H9 (cell line): ENCODE data around the gene ADGRB3. TPM values are rescaled to one million over a fixed set of nuclear protein-coding genes. Genes with fewer than 3 reads are reported as not detected.

Experiments
- DNase-seq: peaks from one replicate; pipeline ENCODE4 v3.0.0-alpha.2; 2017
- H2AFZ ChIP-seq: one replicate; pipeline ENCODE4 v1.6.1; 2013; ENCODE audit warnings: mild to moderate bottlenecking, low read length, control low read depth, moderate library complexity
- H2AK5ac ChIP-seq: 2 replicates; pipeline ENCODE4 v1.6.1; 2013; ENCODE audit warnings: low read length, control low read depth, mixed read lengths; ENCODE audit not compliant: insufficient read length
- H2BK120ac ChIP-seq: one replicate; pipeline ENCODE4 v1.6.1; 2013; ENCODE audit warnings: low read depth, mild to moderate bottlenecking, low read length, control low read depth, inconsistent platforms; ENCODE audit not compliant: poor library complexity, severe bottlenecking
- H2BK12ac ChIP-seq: 2 replicates; pipeline ENCODE4 v1.6.1; 2013; ENCODE audit warnings: low read length, control low read depth, mixed read lengths, low read depth; ENCODE audit not compliant: insufficient read length
- H2BK15ac ChIP-seq: 2 replicates; pipeline ENCODE4 v1.6.1; 2013; ENCODE audit warnings: low read depth, low read length, control low read depth
- H2BK20ac ChIP-seq: one replicate; pipeline ENCODE4 v1.6.1; 2013; ENCODE audit warnings: low read depth, mild to moderate bottlenecking, low read length, control low read depth, inconsistent platforms; ENCODE audit not compliant: poor library complexity, severe bottlenecking
- H2BK5ac ChIP-seq: 2 replicates; pipeline ENCODE4 v1.6.1; 2013; ENCODE audit warnings: low read length, control low read depth, mixed read lengths; ENCODE audit not compliant: insufficient read length
- H3K14ac ChIP-seq: 2 replicates; pipeline ENCODE4 v1.6.1; 2013; ENCODE audit warnings: low read length, control low read depth; ENCODE audit not compliant: insufficient read depth
- H3K18ac ChIP-seq: 2 replicates; pipeline ENCODE4 v1.6.1; 2013; ENCODE audit warnings: low read depth, mild to moderate bottlenecking, mixed read lengths, low read length, control low read depth; ENCODE audit not compliant: insufficient read length
- H3K23ac ChIP-seq: 2 replicates; pipeline ENCODE4 v1.6.1; 2013; ENCODE audit warnings: low read length, control low read depth, mixed read lengths, low read depth; ENCODE audit not compliant: insufficient read length
- H3K23me2 ChIP-seq: 2 replicates; pipeline ENCODE4 v1.6.1; 2013; ENCODE audit warnings: low read depth, mild to moderate bottlenecking, mixed read lengths, low read length, control low read depth; ENCODE audit not compliant: insufficient read length, poor library complexity, severe bottlenecking
- H3K27ac ChIP-seq: 2 replicates; pipeline ENCODE4 v1.5.1; 2013; ENCODE audit warnings: low read length, control low read depth, mixed read lengths, low read depth; ENCODE audit not compliant: insufficient read length
- H3K27me3 ChIP-seq: 2 replicates; pipeline ENCODE4 v1.6.1; 2013; ENCODE audit warnings: low read length, control low read depth, inconsistent platforms; ENCODE audit not compliant: insufficient read depth
- H3K4ac ChIP-seq: 2 replicates; pipeline ENCODE4 v1.6.1; 2013; ENCODE audit warnings: low read depth, mild to moderate bottlenecking, control low read depth, inconsistent platforms, low read length, moderate library complexity
- H3K4me1 ChIP-seq: 2 replicates; pipeline ENCODE4 v1.6.1; 2013; ENCODE audit warnings: low read length, control low read depth, inconsistent platforms; ENCODE audit not compliant: insufficient read depth
- H3K4me2 ChIP-seq: 2 replicates; pipeline ENCODE4 v1.6.1; 2013; ENCODE audit warnings: low read length, control low read depth, mixed read lengths; ENCODE audit not compliant: insufficient read length, insufficient read depth
- H3K56ac ChIP-seq: 2 replicates; pipeline ENCODE4 v1.6.1; 2013; ENCODE audit warnings: low read depth, mild to moderate bottlenecking, mixed read lengths, low read length, control low read depth; ENCODE audit not compliant: insufficient read length
- H3K79me1 ChIP-seq: 2 replicates; pipeline ENCODE4 v1.6.1; 2013; ENCODE audit warnings: low read depth, mild to moderate bottlenecking, moderate library complexity, low read length, control low read depth, inconsistent platforms; ENCODE audit not compliant: insufficient read depth, poor library complexity, severe bottlenecking
- H3K79me2 ChIP-seq: 2 replicates; pipeline ENCODE4 v1.6.1; 2013; ENCODE audit warnings: low read length, control low read depth, inconsistent platforms; ENCODE audit not compliant: insufficient read depth
- H3K9ac ChIP-seq: 2 replicates; pipeline ENCODE4 v1.6.1; 2013; ENCODE audit warnings: low read length, control low read depth, mixed read lengths; ENCODE audit not compliant: insufficient read length; ENCODE audit errors: extremely low read depth
- H3K9me3 ChIP-seq: one replicate; pipeline ENCODE4 v1.6.1; 2013; ENCODE audit warnings: low read depth, low read length, inconsistent platforms; ENCODE audit not compliant: control insufficient read depth
- H3T11ph ChIP-seq: one replicate; pipeline ENCODE4 v1.6.1; 2013; ENCODE audit warnings: mild to moderate bottlenecking, low read length, control low read depth, inconsistent platforms
- H4K20me1 ChIP-seq: one replicate; pipeline ENCODE4 v1.6.1; 2013; ENCODE audit not compliant: control insufficient read depth, insufficient read length, insufficient read depth
- H4K5ac ChIP-seq: 2 replicates; pipeline ENCODE4 v1.6.1; 2013; ENCODE audit warnings: low read depth, mild to moderate bottlenecking, mixed read lengths, low read length, control low read depth; ENCODE audit not compliant: insufficient read length
- H4K8ac ChIP-seq: replicated peaks from 2 replicates; pipeline ENCODE4 v1.6.1; 2013; ENCODE audit warnings: low read length, control low read depth, mixed read lengths, low read depth; ENCODE audit not compliant: insufficient read length
- H4K91ac ChIP-seq: 2 replicates; pipeline ENCODE4 v1.6.1; 2013; ENCODE audit warnings: low read depth, mild to moderate bottlenecking, moderate library complexity, mixed read lengths, low read length, control low read depth; ENCODE audit not compliant: insufficient read length
- H3K27ac Mint-ChIP-seq, 3 experiments: 2 replicates in 2 of 3; 3 replicates in 1 of 3; pipeline ENCODE4 v1.8.0; 2020 to 2021; ENCODE audit warnings: mixed read lengths in 3 of 3, mild to moderate bottlenecking in 1 of 3, moderate library complexity in 1 of 3
- H3K27me3 Mint-ChIP-seq: 2 replicates; pipeline ENCODE4 v1.8.0; 2021; ENCODE audit warnings: low read depth, mild to moderate bottlenecking, moderate library complexity, mixed read lengths
- H3K36me3 Mint-ChIP-seq, 3 experiments: 2 replicates in 2 of 3; 3 replicates in 1 of 3; pipeline ENCODE4 v1.8.0; 2020 to 2021; ENCODE audit warnings: low read depth in 3 of 3, mixed read lengths in 3 of 3; ENCODE audit not compliant: insufficient read depth in 1 of 3
- H3K4me1 Mint-ChIP-seq, 2 experiments: 2 replicates each; pipeline ENCODE4 v1.8.0; 2020; ENCODE audit warnings: mixed read lengths in 2 of 2
- H3K4me3 Mint-ChIP-seq, 2 experiments: 2 replicates in 1 of 2; 3 replicates in 1 of 2; pipeline ENCODE4 v1.8.0; 2020 to 2021; ENCODE audit warnings: mild to moderate bottlenecking in 2 of 2, mixed read lengths in 2 of 2, moderate library complexity in 1 of 2
- H3K9me3 Mint-ChIP-seq, 2 experiments: 2 replicates in 1 of 2; 3 replicates in 1 of 2; pipeline ENCODE4 v1.8.0; 2020; ENCODE audit warnings: mild to moderate bottlenecking in 2 of 2, mixed read lengths in 2 of 2, moderate library complexity in 1 of 2
- WGBS: extraction: QIAGEN DNeasy Blood & Tissue Kit; methylation state at CpG from one replicate; pipeline ENCODE4 v1.1.7; 2013; ENCODE audit warnings: missing lambda C conversion rate, low lambda C conversion rate, mixed read lengths; ENCODE audit not compliant: insufficient read length; ENCODE audit errors: extremely low coverage; 5-methylcytosine and 5-hydroxymethylcytosine counted together
- total RNA-seq: library from RNA; stranded (reverse); gene quantifications from 2 replicates; pipeline ENCODE4 v1.2.1, GENCODE V29; 2021
- TF ChIP-seq, protein P1 (sequence below): fragments of 200-600 bp; sonication (generic); conservative IDR thresholded peaks from 3 replicates; pipeline ENCODE4 v1.8.0; 2021; ENCODE audit warnings: antibody characterized with exemption, mild to moderate bottlenecking

The ADGRB3 gene
- total RNA-seq, 1 experiment from 2014 or later: 0.37 TPM

DNA sequence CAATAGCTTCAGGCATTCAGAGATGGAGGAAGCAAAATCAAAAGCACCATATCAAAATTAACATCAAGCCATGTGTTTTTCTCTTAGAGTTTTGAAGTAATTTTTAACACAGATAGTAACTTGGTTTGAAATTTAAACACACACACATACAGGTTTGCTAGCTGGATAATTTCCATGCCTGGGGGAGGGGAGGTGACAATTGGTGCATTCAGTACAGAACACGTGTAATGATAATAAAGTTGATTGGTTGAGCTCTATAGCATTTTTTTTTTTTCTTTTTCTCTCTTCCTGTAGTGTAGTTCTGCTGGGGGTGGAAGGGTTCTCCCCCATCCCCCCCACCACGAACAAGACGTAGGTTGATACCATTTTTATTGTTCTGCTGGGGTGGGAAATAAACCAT is 596.9 kb downstream of the ADGRB3 start:
- peaks cover 2% of the 10 kb centered on the region; the same call in 1 of the 2 replicates for H3K4me1 ChIP-seq
- peak overlapping the region; percentile 55 for H3K4me2 ChIP-seq
- TF ChIP-seq, protein P1, sequence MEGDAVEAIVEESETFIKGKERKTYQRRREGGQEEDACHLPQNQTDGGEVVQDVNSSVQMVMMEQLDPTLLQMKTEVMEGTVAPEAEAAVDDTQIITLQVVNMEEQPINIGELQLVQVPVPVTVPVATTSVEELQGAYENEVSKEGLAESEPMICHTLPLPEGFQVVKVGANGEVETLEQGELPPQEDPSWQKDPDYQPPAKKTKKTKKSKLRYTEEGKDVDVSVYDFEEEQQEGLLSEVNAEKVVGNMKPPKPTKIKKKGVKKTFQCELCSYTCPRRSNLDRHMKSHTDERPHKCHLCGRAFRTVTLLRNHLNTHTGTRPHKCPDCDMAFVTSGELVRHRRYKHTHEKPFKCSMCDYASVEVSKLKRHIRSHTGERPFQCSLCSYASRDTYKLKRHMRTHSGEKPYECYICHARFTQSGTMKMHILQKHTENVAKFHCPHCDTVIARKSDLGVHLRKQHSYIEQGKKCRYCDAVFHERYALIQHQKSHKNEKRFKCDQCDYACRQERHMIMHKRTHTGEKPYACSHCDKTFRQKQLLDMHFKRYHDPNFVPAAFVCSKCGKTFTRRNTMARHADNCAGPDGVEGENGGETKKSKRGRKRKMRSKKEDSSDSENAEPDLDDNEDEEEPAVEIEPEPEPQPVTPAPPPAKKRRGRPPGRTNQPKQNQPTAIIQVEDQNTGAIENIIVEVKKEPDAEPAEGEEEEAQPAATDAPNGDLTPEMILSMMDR: no peak
- no peak overlapping the region for H4K8ac ChIP-seq
- Mint-ChIP-seq H3K4me3 (peak overlapping the region in 1 of 2 experiments; percentile 46; a peak in 1 of 5 replicates), H3K9me3 (no peaks in the 10 kb centered on the region), H3K36me3 (no peaks in the 10 kb centered on the region), H3K27ac (no peak overlapping the region), H3K27me3 (peaks cover 14% of the 10 kb centered on the region), H3K4me1 (peaks cover 16 to 22% of the 10 kb centered on the region in 2 experiments)
- H3K23ac ChIP-seq: no peak overlapping the region
- H3K79me1 ChIP-seq: no peaks in the 10 kb centered on the region
- H3K23me2 ChIP-seq: peaks cover 5% of the 10 kb centered on the region
- H2AK5ac ChIP-seq: no peak overlapping the region
- no peak overlapping the region for H3K27ac ChIP-seq
- no peak overlapping the region for H4K91ac ChIP-seq
- no peaks in the 10 kb centered on the region for H4K20me1 ChIP-seq
- no peak overlapping the region for H3K14ac ChIP-seq
- H3K18ac ChIP-seq: no peak overlapping the region
- no CpG with 5 or more reads among the region's 3 CpGs for WGBS
- H3K27me3 ChIP-seq: no peaks in the 10 kb centered on the region
- H2BK12ac ChIP-seq: no peak overlapping the region
- no peak overlapping the region for H2BK120ac ChIP-seq
- H4K5ac ChIP-seq: no peak overlapping the region
- no peak for DNase-seq
- H3K9ac ChIP-seq: no peak overlapping the region
- H3K56ac ChIP-seq: no peak overlapping the region
- no peak overlapping the region for H3T11ph ChIP-seq
- H3K79me2 ChIP-seq: no peaks in the 10 kb centered on the region
- no peak overlapping the region for H2BK15ac ChIP-seq
- H2AFZ ChIP-seq: no peak overlapping the region
- H2BK20ac ChIP-seq: no peak overlapping the region
- H3K9me3 ChIP-seq: no peaks in the 10 kb centered on the region
- H2BK5ac ChIP-seq: no peak overlapping the region
- H3K4ac ChIP-seq: no peak overlapping the region
